ENCODE data around the gene EFHC1.
"Not testable (repeated sequence)": the region's sequence is repeated elsewhere in the genome, so short reads cannot be mapped to it uniquely, and the experiment has no call there.

Gene EFHC1

GRCh38 chr6:52419809-52420667, at the start of gene EFHC1:
Gene EFHC1 (plus strand): TSS chr6:52420342. CDS start chr6:52420411, 69 bp downstream.
- ATAC-seq (peak; percentile 96), DNase-seq (ENCODE audit: low spot score in 2 of 2) (peak; percentile 97 to 99)
- H3K4me3 Mint-ChIP-seq, result no peak within 1 kb of the TSS
- H3K36me3 Mint-ChIP-seq, result no peaks in the 10 kb centered on the region
- H3K27ac Mint-ChIP-seq, result no peak within 1 kb of the TSS
- no peaks in the 10 kb centered on the region for H3K9me3 Mint-ChIP-seq
- H3K4me1 Mint-ChIP-seq, result no peaks in the 10 kb centered on the region

GRCh38 chr6:52371656-52372191, 48.4 kb upstream of the EFHC1 start:
- Mint-ChIP-seq H3K9me3 (no peaks in the 10 kb centered on the region), H3K4me1 (peaks cover 32% of the 10 kb centered on the region), H3K36me3 (peaks cover 5% of the 10 kb centered on the region), H3K27ac (no peak overlapping the region), H3K4me3 (no peak overlapping the region)
- ATAC-seq (no peak), DNase-seq (ENCODE audit: low spot score in 2 of 2) (no peak)

GRCh38 chr6:52373151-52373690, 46.9 kb upstream of the EFHC1 start:
- Mint-ChIP-seq H3K4me1 (peaks cover 33% of the 10 kb centered on the region), H3K4me3 (no peak overlapping the region), H3K9me3 (no peaks in the 10 kb centered on the region), H3K27ac (no peak overlapping the region), H3K36me3 (peaks cover 5% of the 10 kb centered on the region)
- ATAC-seq, result no peak
- DNase-seq (ENCODE audit: low spot score in 2 of 2), result no peak

GRCh38 chr6:52374247-52374646, 45.9 kb upstream of the EFHC1 start:
- Mint-ChIP-seq H3K4me3 (no peak overlapping the region), H3K9me3 (no peaks in the 10 kb centered on the region), H3K36me3 (peaks cover 8% of the 10 kb centered on the region), H3K27ac (no peak overlapping the region), H3K4me1 (peaks cover 35% of the 10 kb centered on the region)
- DNase-seq (ENCODE audit: low spot score in 2 of 2), result no peak
- no peak for ATAC-seq

GRCh38 chr6:52375780-52376556, 44.2 kb upstream of the EFHC1 start:
- no peak for DNase-seq (ENCODE audit: low spot score in 2 of 2)
- Mint-ChIP-seq H3K9me3 (no peaks in the 10 kb centered on the region), H3K36me3 (peaks cover 5% of the 10 kb centered on the region), H3K27ac (peak overlapping the region; percentile 13), H3K4me1 (peaks cover 40% of the 10 kb centered on the region), H3K4me3 (no peak overlapping the region)
- peak; percentile 50 for ATAC-seq

GRCh38 chr6:52376763-52377162, 43.4 kb upstream of the EFHC1 start:
- DNase-seq (ENCODE audit: low spot score in 2 of 2) (no peak), ATAC-seq (no peak)
- Mint-ChIP-seq H3K4me1 (peaks cover 41% of the 10 kb centered on the region), H3K4me3 (no peak overlapping the region), H3K27ac (no peak overlapping the region), H3K9me3 (no peaks in the 10 kb centered on the region), H3K36me3 (peaks cover 5% of the 10 kb centered on the region)

- Mint-ChIP-seq H3K4me3 (no peak overlapping the region), H3K4me1 (peaks cover 47% of the 10 kb centered on the region), H3K27ac (peak overlapping the region; percentile 50), H3K36me3 (peaks cover 5% of the 10 kb centered on the region), H3K9me3 (no peaks in the 10 kb centered on the region)
- DNase-seq (ENCODE audit: low spot score in 2 of 2) (no peak), ATAC-seq (no peak)
Measured at GRCh38 chr6:52377538-52378221, 42.5 kb upstream of the EFHC1 start.

- DNase-seq (ENCODE audit: low spot score in 2 of 2) (no peak), ATAC-seq (peak; percentile 77)
- Mint-ChIP-seq H3K36me3 (peaks cover 5% of the 10 kb centered on the region), H3K9me3 (no peaks in the 10 kb centered on the region), H3K4me3 (no peak overlapping the region), H3K4me1 (peaks cover 49% of the 10 kb centered on the region), H3K27ac (no peak overlapping the region)
Measured at GRCh38 chr6:52381249-52381648, 38.9 kb upstream of the EFHC1 start.

GRCh38 chr6:52384145-52384766, 35.9 kb upstream of the EFHC1 start:
- H3K36me3 Mint-ChIP-seq, result peaks cover under 1% of the 10 kb centered on the region
- H3K4me1 Mint-ChIP-seq, result peaks cover 40% of the 10 kb centered on the region
- DNase-seq (ENCODE audit: low spot score in 2 of 2) (no peak), ATAC-seq (no peak)
- no peaks in the 10 kb centered on the region for H3K9me3 Mint-ChIP-seq
- no peak overlapping the region for H3K4me3 Mint-ChIP-seq
- no peak overlapping the region for H3K27ac Mint-ChIP-seq

GRCh38 chr6:52385074-52385473, 35.1 kb upstream of the EFHC1 start:
- DNase-seq (ENCODE audit: low spot score in 2 of 2) (no peak), ATAC-seq (no peak)
- H3K4me1 Mint-ChIP-seq, result peaks cover 44% of the 10 kb centered on the region
- no peaks in the 10 kb centered on the region for H3K9me3 Mint-ChIP-seq
- no peak overlapping the region for H3K27ac Mint-ChIP-seq
- no peaks in the 10 kb centered on the region for H3K36me3 Mint-ChIP-seq
- H3K4me3 Mint-ChIP-seq, result no peak overlapping the region

- peaks cover 55% of the 10 kb centered on the region for H3K4me1 Mint-ChIP-seq
- ATAC-seq; H3K36me3 Mint-ChIP-seq; H3K4me3 Mint-ChIP-seq; H3K9me3 Mint-ChIP-seq; DNase-seq (ENCODE audit: low spot score in 2 of 2); H3K27ac Mint-ChIP-seq: not testable (repeated sequence)
Measured at GRCh38 chr6:52388119-52388518, 32.0 kb upstream of the EFHC1 start.

- Mint-ChIP-seq H3K27ac (no peak overlapping the region), H3K9me3 (no peaks in the 10 kb centered on the region), H3K4me1 (peaks cover 57% of the 10 kb centered on the region), H3K36me3 (no peaks in the 10 kb centered on the region), H3K4me3 (peak overlapping the region; percentile 49)
- ATAC-seq (no peak), DNase-seq (ENCODE audit: low spot score in 2 of 2) (no peak)
Measured at GRCh38 chr6:52388790-52389189, 31.4 kb upstream of the EFHC1 start.

- no peak for DNase-seq (ENCODE audit: low spot score in 2 of 2)
- Mint-ChIP-seq H3K27ac (no peak overlapping the region), H3K36me3 (no peaks in the 10 kb centered on the region), H3K4me1 (peaks cover 57% of the 10 kb centered on the region), H3K4me3 (peak overlapping the region; percentile 49), H3K9me3 (no peaks in the 10 kb centered on the region)
- ATAC-seq, result no peak
Measured at GRCh38 chr6:52389264-52389625, 30.9 kb upstream of the EFHC1 start.

GRCh38 chr6:52389626-52390360, 30.3 kb upstream of the EFHC1 start:
- Mint-ChIP-seq H3K9me3 (no peaks in the 10 kb centered on the region), H3K4me3 (peak overlapping the region; percentile 49), H3K36me3 (no peaks in the 10 kb centered on the region), H3K27ac (peak overlapping the region; percentile 32), H3K4me1 (peaks cover 58% of the 10 kb centered on the region)
- DNase-seq (ENCODE audit: low spot score in 2 of 2) (peak in 1 of 2 donors; percentile 64), ATAC-seq (peak; percentile 75)
